ENCODE measurements around the gene ARSD. TPM values are rescaled to one million over a fixed set of nuclear protein-coding genes. Genes with fewer than 3 reads are reported as not detected.

The ARSD gene
- total RNA-seq, 1 donor from 2014 or later, result 38.7 TPM

- no peak for TF ChIP-seq CTCF (conservative IDR thresholded peaks at IDR 0.05)
- DNase-seq (ENCODE audit: extremely low spot score, unreplicated experiment), result no peak
- Mint-ChIP-seq H3K4me3 (no peak overlapping the region), H3K9me3 (peaks cover 12% of the 10 kb centered on the region), H3K27ac (no peak overlapping the region), H3K4me1 (ENCODE audit: unreplicated experiment) (no peaks in the 10 kb centered on the region), H3K36me3 (peaks cover 34% of the 10 kb centered on the region), H3K27me3 (no peaks in the 10 kb centered on the region)
Measured at GRCh38 chrX:2874222-2875135, 54.7 kb downstream of the ARSD start.

- H3K9me3 Mint-ChIP-seq, result peaks cover 12% of the 10 kb centered on the region
- no peak for DNase-seq (ENCODE audit: extremely low spot score, unreplicated experiment)
- H3K27ac Mint-ChIP-seq, result no peak overlapping the region
- H3K4me1 Mint-ChIP-seq (ENCODE audit: unreplicated experiment), result no peaks in the 10 kb centered on the region
- H3K27me3 Mint-ChIP-seq, result no peaks in the 10 kb centered on the region
- H3K4me3 Mint-ChIP-seq, result no peak overlapping the region
- no peak for TF ChIP-seq CTCF (conservative IDR thresholded peaks at IDR 0.05)
- H3K36me3 Mint-ChIP-seq, result peaks cover 38% of the 10 kb centered on the region
Measured at GRCh38 chrX:2872671-2873277, 56.4 kb downstream of the ARSD start.

GRCh38 chrX:2871831-2872230 lies 57.3 kb downstream of the ARSD start:
- DNase-seq (ENCODE audit: extremely low spot score, unreplicated experiment), result no peak
- H3K4me3 Mint-ChIP-seq, result no peak overlapping the region
- peaks cover 43% of the 10 kb centered on the region for H3K36me3 Mint-ChIP-seq
- peaks cover 12% of the 10 kb centered on the region for H3K9me3 Mint-ChIP-seq
- H3K27ac Mint-ChIP-seq, result no peak overlapping the region
- H3K4me1 Mint-ChIP-seq (ENCODE audit: unreplicated experiment), result no peaks in the 10 kb centered on the region
- H3K27me3 Mint-ChIP-seq, result no peaks in the 10 kb centered on the region
- TF ChIP-seq CTCF (conservative IDR thresholded peaks at IDR 0.05), result no peak

- no peak for DNase-seq (ENCODE audit: extremely low spot score, unreplicated experiment)
- Mint-ChIP-seq H3K4me3 (no peak overlapping the region), H3K36me3 (peaks cover 46% of the 10 kb centered on the region), H3K9me3 (peaks cover 9% of the 10 kb centered on the region), H3K4me1 (ENCODE audit: unreplicated experiment) (no peaks in the 10 kb centered on the region), H3K27me3 (no peaks in the 10 kb centered on the region), H3K27ac (no peak overlapping the region)
- TF ChIP-seq CTCF (conservative IDR thresholded peaks at IDR 0.05), result no peak
Measured at GRCh38 chrX:2870650-2871049, 58.5 kb downstream of the ARSD start.

- no peak for TF ChIP-seq CTCF (conservative IDR thresholded peaks at IDR 0.05)
- H3K27ac Mint-ChIP-seq, result no peak overlapping the region
- H3K4me3 Mint-ChIP-seq, result no peak overlapping the region
- peaks cover 4% of the 10 kb centered on the region for H3K4me1 Mint-ChIP-seq (ENCODE audit: unreplicated experiment)
- peak; percentile 53 for DNase-seq (ENCODE audit: extremely low spot score, unreplicated experiment)
- no peaks in the 10 kb centered on the region for H3K27me3 Mint-ChIP-seq
- H3K36me3 Mint-ChIP-seq, result peaks cover 46% of the 10 kb centered on the region
- H3K9me3 Mint-ChIP-seq, result no peaks in the 10 kb centered on the region
Measured at GRCh38 chrX:2867206-2867605, 61.9 kb downstream of the ARSD start.

Data from type B pancreatic cell (in vitro differentiated cells).